DND-41 (cell line): ENCODE data around the gene SMPD4.
"Not testable (repeated sequence)": the region's sequence is repeated elsewhere in the genome, so short reads cannot be mapped to it uniquely, and the experiment has no call there.

Source experiments
- ATAC-seq: fragments of 200-7000 bp; cut with Tn5 transposase; 3 replicates; pipeline ENCODE4 v1.9.1; 2021; ENCODE audit warnings: low read depth; ENCODE audit not compliant: insufficient read depth
- DNase-seq: peaks from one replicate; pipeline ENCODE4 v3.0.0-alpha.2; 2020
- H2AFZ ChIP-seq: 2 replicates; pipeline ENCODE4 v1.6.0; 2012; ENCODE audit warnings: low read depth, low read length
- H3K27ac ChIP-seq: 2 replicates; pipeline ENCODE4 v1.5.1; 2012; ENCODE audit warnings: low read length, inconsistent platforms
- H3K27me3 ChIP-seq: fragments of 200-600 bp; sonication (generic); 2 replicates; pipeline ENCODE4 v1.6.0; 2012; ENCODE audit warnings: low read length, mild to moderate bottlenecking, inconsistent platforms; ENCODE audit not compliant: insufficient read depth, poor library complexity
- H3K36me3 ChIP-seq: 2 replicates; pipeline ENCODE4 v1.5.1; 2012; ENCODE audit warnings: low read length, inconsistent platforms; ENCODE audit not compliant: insufficient read depth
- H3K4me1 ChIP-seq: 2 replicates; pipeline ENCODE4 v1.5.1; 2012; ENCODE audit warnings: mild to moderate bottlenecking, low read length; ENCODE audit not compliant: insufficient read depth
- H3K4me2 ChIP-seq: 2 replicates; pipeline ENCODE4 v1.6.0; 2012; ENCODE audit warnings: mild to moderate bottlenecking, moderate library complexity, low read length, inconsistent platforms; ENCODE audit not compliant: insufficient read depth
- H3K4me3 ChIP-seq, 2 experiments: fragments of 200-600 bp in 1 of 2; shearing (Covaris generic) in 1 of 2; 2 replicates each; pipeline ENCODE4 v1.5.1; 2012 to 2016; ENCODE audit warnings: inconsistent platforms in 2 of 2, low read length in 2 of 2, mild to moderate bottlenecking in 2 of 2, low read depth in 1 of 2, moderate library complexity in 1 of 2
- H3K79me2 ChIP-seq: 2 replicates; pipeline ENCODE4 v1.6.0; 2012; ENCODE audit warnings: low read length, inconsistent platforms; ENCODE audit not compliant: insufficient read depth
- H3K9ac ChIP-seq: 2 replicates; pipeline ENCODE4 v1.6.0; 2012; ENCODE audit warnings: low read depth, mild to moderate bottlenecking, inconsistent platforms, low read length, moderate library complexity
- H3K9me3 ChIP-seq: 2 replicates; pipeline ENCODE4 v1.5.1; 2012; ENCODE audit warnings: low read length, moderate library complexity, mild to moderate bottlenecking, inconsistent platforms; ENCODE audit not compliant: insufficient read depth, severe bottlenecking
- H4K20me1 ChIP-seq: 2 replicates; pipeline ENCODE4 v1.6.0; 2012; ENCODE audit warnings: low read length; ENCODE audit not compliant: insufficient read depth
- CTCF ChIP-seq: IDR thresholded peaks from 2 replicates; pipeline ENCODE4 v1.5.1; 2012; ENCODE audit warnings: borderline replicate concordance, low read length, moderate library complexity, mild to moderate bottlenecking; ENCODE audit not compliant: poor library complexity, severe bottlenecking; ENCODE audit errors: extremely low read depth
- EZH2 ChIP-seq: IDR thresholded peaks from 3 replicates; pipeline ENCODE4 v1.6.1; 2012; ENCODE audit warnings: borderline replicate concordance, low read depth, mild to moderate bottlenecking, moderate library complexity, low read length, inconsistent platforms; ENCODE audit not compliant: severe bottlenecking

SMPD4 gene

GRCh38 chr2:130198343-130198742 lies 16.9 kb upstream of the SMPD4 start, which contains the start of gene TUBA3E:
Gene TUBA3E (minus strand): TSS chr2:130198439. CDS start chr2:130198360, 79 bp downstream.
- ATAC-seq (no peak), DNase-seq (no peak)
- Histone ChIP-seq H3K79me2 (no peaks in the 10 kb centered on the region), H3K27ac (no peak within 1 kb of the TSS), H3K27me3 (no peaks in the 10 kb centered on the region), H4K20me1 (no peaks in the 10 kb centered on the region), H3K9ac (no peak within 1 kb of the TSS), H3K4me2 (no peak within 1 kb of the TSS), H3K4me1 (no peaks in the 10 kb centered on the region), H3K4me3 (no peak within 1 kb of the TSS), H3K36me3 (no peaks in the 10 kb centered on the region), H3K9me3 (no peaks in the 10 kb centered on the region), H2AFZ (no peak within 1 kb of the TSS)
- TF ChIP-seq EZH2: no peak
- no peak for TF ChIP-seq CTCF

- H2AFZ ChIP-seq, ATAC-seq, H3K9ac ChIP-seq, H4K20me1 ChIP-seq, H3K36me3 ChIP-seq, H3K27ac ChIP-seq, DNase-seq, H3K4me2 ChIP-seq, H3K4me3 ChIP-seq, H3K79me2 ChIP-seq, H3K27me3 ChIP-seq, H3K4me1 ChIP-seq, H3K9me3 ChIP-seq: not testable (repeated sequence)
These were observed 14.7 kb upstream of the SMPD4 start for GRCh38 chr2:130196052-130196451.

- H3K79me2 ChIP-seq, H3K9ac ChIP-seq, ATAC-seq, H3K4me3 ChIP-seq, DNase-seq, H2AFZ ChIP-seq, H3K27ac ChIP-seq, H3K4me2 ChIP-seq, H3K27me3 ChIP-seq, H3K9me3 ChIP-seq, H3K36me3 ChIP-seq, H4K20me1 ChIP-seq, H3K4me1 ChIP-seq: not testable (repeated sequence)
These were observed 13.8 kb upstream of the SMPD4 start for GRCh38 chr2:130195089-130195635.

- H2AFZ ChIP-seq, H3K4me3 ChIP-seq, H3K4me2 ChIP-seq, ATAC-seq, H3K27ac ChIP-seq, H3K9ac ChIP-seq, H3K9me3 ChIP-seq, H3K4me1 ChIP-seq, H3K79me2 ChIP-seq, DNase-seq, H4K20me1 ChIP-seq, H3K36me3 ChIP-seq, H3K27me3 ChIP-seq: not testable (repeated sequence)
These were observed 12.4 kb upstream of the SMPD4 start for GRCh38 chr2:130193824-130194223.

GRCh38 chr2:130192451-130192850 lies 11.0 kb upstream of the SMPD4 start:
- Histone ChIP-seq H3K36me3 (peaks cover 20% of the 10 kb centered on the region), H4K20me1 (peaks cover 16% of the 10 kb centered on the region; the same call in 1 of the 2 replicates)
- H3K27me3 ChIP-seq, H3K27ac ChIP-seq, DNase-seq, H3K4me3 ChIP-seq, ATAC-seq, H2AFZ ChIP-seq, H3K79me2 ChIP-seq, H3K4me2 ChIP-seq, H3K9me3 ChIP-seq, H3K9ac ChIP-seq, H3K4me1 ChIP-seq: not testable (repeated sequence)

- not testable (repeated sequence) for ATAC-seq, DNase-seq, H3K79me2 ChIP-seq, H3K27me3 ChIP-seq, H3K9me3 ChIP-seq, H3K4me1 ChIP-seq, H3K4me2 ChIP-seq, H3K9ac ChIP-seq, H3K4me3 ChIP-seq, H2AFZ ChIP-seq, H3K27ac ChIP-seq
- Histone ChIP-seq H4K20me1 (peaks cover 25% of the 10 kb centered on the region; the same call in 1 of the 2 replicates), H3K36me3 (peaks cover 22% of the 10 kb centered on the region)
These were observed 9.9 kb upstream of the SMPD4 start for GRCh38 chr2:130191319-130191718.
